ENCODE data around the gene GTF3C1. TPM values are rescaled to one million over a fixed set of nuclear protein-coding genes. Genes with fewer than 3 reads are reported as not detected.

The GTF3C1 gene
- total RNA-seq, 1 experiment from 2014 or later = 97.5 TPM

DNA sequence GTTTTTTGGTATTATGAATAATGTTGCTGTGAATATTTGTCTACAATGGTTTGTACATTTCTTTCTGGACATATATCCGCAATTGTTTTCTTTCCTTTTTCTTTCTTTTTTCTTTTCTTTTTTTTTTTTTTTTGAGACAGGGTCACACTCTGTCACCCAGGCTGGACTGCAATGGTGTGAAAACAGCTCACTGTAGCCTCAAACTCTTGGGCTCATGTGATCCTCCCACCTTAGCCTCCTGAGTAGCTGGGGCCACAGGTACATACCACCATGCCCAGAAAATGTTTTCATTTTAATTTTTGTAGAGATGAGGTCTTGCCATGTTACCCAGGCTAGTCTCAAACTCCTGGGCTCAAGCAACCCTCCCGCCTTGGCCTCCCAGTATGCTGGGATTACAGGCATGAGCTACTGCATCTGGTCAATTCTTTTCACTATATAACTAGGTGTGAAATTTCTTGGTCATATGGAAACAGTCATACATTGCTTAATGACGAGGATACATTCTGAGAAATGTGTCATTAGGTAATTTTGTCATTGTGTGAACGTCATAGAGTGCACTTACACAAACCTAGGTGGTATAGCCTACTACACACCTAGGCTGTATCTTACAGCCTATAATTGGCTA is 132.6 kb downstream of the GTF3C1 start:
- H3K4me1 ChIP-seq (ENCODE audit: insufficient read depth, low read length) = no peaks in the 10 kb centered on the region
- intact Hi-C loops (cut with micrococcal nuclease) = no loop called here
- TF ChIP-seq EZH2phosphoT487 (IDR thresholded peaks at IDR 0.05; ENCODE audit: borderline replicate concordance, low read length) (no peak), EZH2 (IDR thresholded peaks at IDR 0.05; ENCODE audit: low read length, unreplicated experiment) (no peak)
- TF ChIP-seq, protein P1, sequence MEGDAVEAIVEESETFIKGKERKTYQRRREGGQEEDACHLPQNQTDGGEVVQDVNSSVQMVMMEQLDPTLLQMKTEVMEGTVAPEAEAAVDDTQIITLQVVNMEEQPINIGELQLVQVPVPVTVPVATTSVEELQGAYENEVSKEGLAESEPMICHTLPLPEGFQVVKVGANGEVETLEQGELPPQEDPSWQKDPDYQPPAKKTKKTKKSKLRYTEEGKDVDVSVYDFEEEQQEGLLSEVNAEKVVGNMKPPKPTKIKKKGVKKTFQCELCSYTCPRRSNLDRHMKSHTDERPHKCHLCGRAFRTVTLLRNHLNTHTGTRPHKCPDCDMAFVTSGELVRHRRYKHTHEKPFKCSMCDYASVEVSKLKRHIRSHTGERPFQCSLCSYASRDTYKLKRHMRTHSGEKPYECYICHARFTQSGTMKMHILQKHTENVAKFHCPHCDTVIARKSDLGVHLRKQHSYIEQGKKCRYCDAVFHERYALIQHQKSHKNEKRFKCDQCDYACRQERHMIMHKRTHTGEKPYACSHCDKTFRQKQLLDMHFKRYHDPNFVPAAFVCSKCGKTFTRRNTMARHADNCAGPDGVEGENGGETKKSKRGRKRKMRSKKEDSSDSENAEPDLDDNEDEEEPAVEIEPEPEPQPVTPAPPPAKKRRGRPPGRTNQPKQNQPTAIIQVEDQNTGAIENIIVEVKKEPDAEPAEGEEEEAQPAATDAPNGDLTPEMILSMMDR (conservative IDR thresholded peaks at IDR 0.05; ENCODE audit: low read depth, low read length) = no peak
- no peaks in the 10 kb centered on the region for H3K79me2 ChIP-seq (ENCODE audit: low read length)
- POLR2A ChIA-PET (ENCODE audit: unreplicated experiment) = no interaction called here
- H3K9me2 ChIP-seq (replicated peaks; ENCODE audit: low read length) = no peaks in the 10 kb centered on the region
- no peaks in the 10 kb centered on the region for H3K27me3 ChIP-seq (ENCODE audit: low read length)
- no peaks in the 10 kb centered on the region for H3F3A ChIP-seq (ENCODE audit: low read length, unreplicated experiment)
- no peaks in the 10 kb centered on the region for H4K20me1 ChIP-seq (ENCODE audit: low read length)
- H3K9me3 ChIP-seq (ENCODE audit: low read length) = peaks cover 12% of the 10 kb centered on the region; the same call in 1 of the 2 replicates
- H3K9ac ChIP-seq (ENCODE audit: low read length) = no peak overlapping the region
- H2AFZ ChIP-seq (ENCODE audit: low read length) = no peak overlapping the region
- no TSS peak for BruUV-seq (replicated peaks)
- no peak overlapping the region for H3K27ac ChIP-seq (ENCODE audit: low read length)
- no peak overlapping the region for H3K4me3 ChIP-seq (ENCODE audit: low read length)
- no peak overlapping the region for H3K4me2 ChIP-seq (ENCODE audit: low read length)
- no peak for ATAC-seq
- no peaks in the 10 kb centered on the region for H3K36me3 ChIP-seq (ENCODE audit: low read depth, low read length)
- no peak for DNase-seq
- CTCF ChIA-PET = no interaction called here

DNA sequence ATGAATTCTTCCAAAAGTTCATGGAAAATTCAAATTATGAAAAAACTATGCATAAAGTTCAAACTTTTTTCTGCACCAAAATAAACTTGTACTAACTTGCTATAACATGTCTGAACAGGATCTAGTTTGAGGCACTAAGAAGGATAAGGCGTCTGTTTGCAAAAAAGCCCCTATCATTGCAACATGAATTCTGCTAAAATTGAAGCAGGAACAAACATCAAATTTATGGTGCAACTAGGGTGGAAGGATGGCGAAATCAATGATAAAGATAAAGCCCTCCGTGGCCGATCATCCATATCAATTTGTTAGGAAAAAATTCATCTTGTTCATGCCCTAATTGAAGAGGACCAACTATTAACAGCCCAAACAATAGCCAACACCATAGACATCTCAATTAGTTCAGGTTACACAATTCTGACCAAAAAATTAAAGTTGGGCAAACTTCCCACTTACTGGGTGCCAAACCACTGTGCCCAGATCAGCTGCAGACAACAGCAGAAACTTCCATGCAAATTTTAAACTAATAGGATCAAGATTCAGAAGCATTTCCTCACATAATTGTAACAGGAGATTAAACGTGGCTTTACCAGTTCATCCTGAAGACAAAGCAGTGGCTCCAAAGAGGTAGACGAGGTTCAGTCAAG is 134.8 kb downstream of the GTF3C1 start:
- Histone ChIP-seq H3K27ac (ENCODE audit: low read length) (no peak overlapping the region), H3K9me3 (ENCODE audit: low read length) (no peaks in the 10 kb centered on the region), H3K4me2 (ENCODE audit: low read length) (no peak overlapping the region), H3K9ac (ENCODE audit: low read length) (no peak overlapping the region), H3K79me2 (ENCODE audit: low read length) (no peaks in the 10 kb centered on the region), H3K4me1 (ENCODE audit: insufficient read depth, low read length) (no peaks in the 10 kb centered on the region), H4K20me1 (ENCODE audit: low read length) (no peaks in the 10 kb centered on the region), H2AFZ (ENCODE audit: low read length) (no peak overlapping the region), H3K27me3 (ENCODE audit: low read length) (no peaks in the 10 kb centered on the region), H3K4me3 (ENCODE audit: low read length) (no peak overlapping the region), H3K36me3 (ENCODE audit: low read depth, low read length) (no peaks in the 10 kb centered on the region), H3F3A (ENCODE audit: low read length, unreplicated experiment) (no peaks in the 10 kb centered on the region), H3K9me2 (replicated peaks; ENCODE audit: low read length) (no peaks in the 10 kb centered on the region)
- ChIA-PET CTCF (no interaction called here), POLR2A (ENCODE audit: unreplicated experiment) (no interaction called here)
- no peak for DNase-seq
- TF ChIP-seq EZH2phosphoT487 (IDR thresholded peaks at IDR 0.05; ENCODE audit: borderline replicate concordance, low read length) = no peak
- TF ChIP-seq, protein P1 (conservative IDR thresholded peaks at IDR 0.05; ENCODE audit: low read depth, low read length) = no peak
- TF ChIP-seq EZH2 (IDR thresholded peaks at IDR 0.05; ENCODE audit: low read length, unreplicated experiment) = no peak
- no peak for ATAC-seq
- BruUV-seq (replicated peaks) = no TSS peak
- intact Hi-C loops (cut with micrococcal nuclease) = no loop called here

DNA sequence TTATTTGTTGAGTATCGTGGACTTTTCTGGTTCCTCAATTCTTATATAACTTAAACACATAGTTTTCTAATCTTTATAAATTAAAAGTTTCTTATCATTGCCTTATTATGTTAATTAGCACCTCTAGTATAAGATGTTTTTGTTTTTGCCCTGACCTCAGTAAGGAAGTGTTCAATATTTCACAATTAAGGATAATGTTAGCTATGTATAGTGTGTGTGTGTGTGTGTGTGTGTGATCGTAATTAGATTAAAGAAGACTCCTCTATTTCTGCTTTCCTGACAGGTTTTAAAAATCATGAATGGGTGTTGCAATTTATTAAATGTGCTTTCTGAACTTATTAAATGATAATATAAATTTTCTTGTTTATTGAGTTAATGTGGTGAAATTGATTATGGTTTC is 135.8 kb downstream of the GTF3C1 start:
- no peak overlapping the region for H2AFZ ChIP-seq (ENCODE audit: low read length)
- H3K9me2 ChIP-seq (replicated peaks; ENCODE audit: low read length) = no peaks in the 10 kb centered on the region
- no peak for DNase-seq
- no peak overlapping the region for H3K9ac ChIP-seq (ENCODE audit: low read length)
- H3K36me3 ChIP-seq (ENCODE audit: low read depth, low read length) = no peaks in the 10 kb centered on the region
- CTCF ChIA-PET = no interaction called here
- no peak overlapping the region for H3K4me3 ChIP-seq (ENCODE audit: low read length)
- intact Hi-C loops (cut with micrococcal nuclease) = no loop called here
- POLR2A ChIA-PET (ENCODE audit: unreplicated experiment) = no interaction called here
- no peaks in the 10 kb centered on the region for H3K9me3 ChIP-seq (ENCODE audit: low read length)
- H3F3A ChIP-seq (ENCODE audit: low read length, unreplicated experiment) = no peaks in the 10 kb centered on the region
- no TSS peak for BruUV-seq (replicated peaks)
- TF ChIP-seq EZH2 (IDR thresholded peaks at IDR 0.05; ENCODE audit: low read length, unreplicated experiment) = no peak
- TF ChIP-seq, protein P1 (conservative IDR thresholded peaks at IDR 0.05; ENCODE audit: low read depth, low read length) = no peak
- TF ChIP-seq EZH2phosphoT487 (IDR thresholded peaks at IDR 0.05; ENCODE audit: borderline replicate concordance, low read length) = no peak
- H3K79me2 ChIP-seq (ENCODE audit: low read length) = no peaks in the 10 kb centered on the region
- no peaks in the 10 kb centered on the region for H4K20me1 ChIP-seq (ENCODE audit: low read length)
- ATAC-seq = no peak
- no peak overlapping the region for H3K27ac ChIP-seq (ENCODE audit: low read length)
- H3K4me2 ChIP-seq (ENCODE audit: low read length) = no peak overlapping the region
- no peaks in the 10 kb centered on the region for H3K27me3 ChIP-seq (ENCODE audit: low read length)
- no peaks in the 10 kb centered on the region for H3K4me1 ChIP-seq (ENCODE audit: insufficient read depth, low read length)
